HL-60/S4 treated with retinoic acid at 250 ng/mL for 4 days and 3 days (cell line): Measurements from ENCODE around the gene ADORA2A.

Source experiments
- in situ Hi-C: fragments of 300-500 bp; cut with MboI; formaldehyde crosslinking; loops from 2 replicates; pipeline ENCODE4 v1.7.0; 2022; ENCODE audit warnings: low sequenced_read_pairs

The ADORA2A gene

GRCh38 chr22:24444729-24445466 is 17.5 kb downstream of the ADORA2A start:
- in situ Hi-C loops: no loop called here

GRCh38 chr22:24445481-24446259 is 18.3 kb downstream of the ADORA2A start:
- in situ Hi-C loops: no loop called here

GRCh38 chr22:24446260-24446611 is 18.8 kb downstream of the ADORA2A start:
- in situ Hi-C loops: no loop called here

- in situ Hi-C loops: no loop called here
Observed at GRCh38 chr22:24450610-24451009, 23.2 kb downstream of the ADORA2A start.

GRCh38 chr22:24451162-24451561 is 23.8 kb downstream of the ADORA2A start:
- in situ Hi-C loops: no loop called here

GRCh38 chr22:24453853-24454252 is 26.5 kb downstream of the ADORA2A start:
- in situ Hi-C loops: no loop called here

GRCh38 chr22:24455039-24455438 is 27.6 kb downstream of the ADORA2A start:
- in situ Hi-C loops: no loop called here

- in situ Hi-C loops: no loop called here
Observed at GRCh38 chr22:24455751-24456426, 28.5 kb downstream of the ADORA2A start.

- in situ Hi-C loops: no loop called here
Observed at GRCh38 chr22:24457894-24458420, 30.6 kb downstream of the ADORA2A start.

GRCh38 chr22:24459911-24460310 is 32.5 kb downstream of the ADORA2A start:
- in situ Hi-C loops: no loop called here

GRCh38 chr22:24460418-24461089 is 33.2 kb downstream of the ADORA2A start:
- in situ Hi-C loops: no loop called here

- in situ Hi-C loops: no loop called here
Observed at GRCh38 chr22:24463071-24463760, 35.8 kb downstream of the ADORA2A start.

GRCh38 chr22:24465566-24465965 is 38.2 kb downstream of the ADORA2A start:
- in situ Hi-C loops: no loop called here

- in situ Hi-C loops: no loop called here
Observed at GRCh38 chr22:24465975-24466374, 38.6 kb downstream of the ADORA2A start.

GRCh38 chr22:24466716-24467328 is 39.4 kb downstream of the ADORA2A start:
- in situ Hi-C loops: no loop called here

GRCh38 chr22:24467340-24467739 is 39.9 kb downstream of the ADORA2A start:
- in situ Hi-C loops: no loop called here

- in situ Hi-C loops: no loop called here
Observed at GRCh38 chr22:24471570-24471969, 44.2 kb downstream of the ADORA2A start.

GRCh38 chr22:24473284-24473683 is 45.9 kb downstream of the ADORA2A start:
- in situ Hi-C loops: no loop called here

- in situ Hi-C loops: no loop called here
Observed at GRCh38 chr22:24474221-24474620, 46.8 kb downstream of the ADORA2A start.

GRCh38 chr22:24474649-24475255 is 47.4 kb downstream of the ADORA2A start:
- in situ Hi-C loops: no loop called here
